Activated CD8-positive, alpha-beta memory T cell treated with anti-CD3 and anti-CD28 coated beads for 1 hour (primary cell): ENCODE results near the gene SMAD3.
"Not testable (repeated sequence)": the region's sequence is repeated elsewhere in the genome, so short reads cannot be mapped to it uniquely, and the experiment has no call there.

Source experiments
- DNase-seq, 2 donors: peaks; one replicate each; pipeline ENCODE4 v3.0.0-alpha.2; 2020; ENCODE audit warnings: low read depth in 1 of 2; ENCODE audit errors: extremely low read depth in 1 of 2

Gene SMAD3

DNA sequence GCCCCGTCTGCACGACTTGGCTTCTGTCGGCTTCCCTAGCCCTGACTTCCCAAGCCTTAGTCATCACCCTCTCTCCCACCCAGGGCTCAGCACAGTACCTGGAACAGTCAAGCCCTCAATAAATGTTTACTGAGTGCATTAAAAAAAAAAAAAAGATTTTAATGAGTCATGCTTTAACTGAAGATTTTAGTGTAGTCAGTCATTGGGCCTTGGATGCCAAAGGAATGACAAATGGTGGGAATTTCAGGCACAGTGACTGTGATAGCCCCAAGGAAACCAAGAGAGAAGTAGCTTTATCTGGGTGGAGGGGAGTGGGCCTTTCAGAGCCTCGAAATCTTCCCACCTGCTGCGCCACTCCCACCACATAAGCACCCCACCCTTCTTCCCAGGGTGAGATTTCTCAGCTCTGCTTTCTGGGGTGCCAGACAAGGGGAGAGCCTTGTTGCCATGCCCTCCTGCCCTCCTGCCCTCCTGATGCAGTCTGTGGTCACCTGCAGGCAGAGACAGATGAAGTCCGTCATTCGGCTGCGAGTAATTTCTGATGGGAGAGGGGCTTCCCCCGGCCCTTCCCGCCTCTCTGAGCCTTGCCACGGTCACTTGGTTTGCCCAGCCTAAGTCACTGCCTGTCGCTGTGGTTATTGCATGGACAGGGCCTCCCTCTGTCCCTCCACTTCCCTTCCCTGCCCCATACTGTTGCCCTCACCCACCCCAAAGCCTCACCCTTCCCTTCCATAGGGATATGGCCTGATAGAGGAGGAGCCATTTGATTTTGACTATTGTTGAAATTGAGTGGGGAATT is 41.8 kb downstream of the SMAD3 start:
- DNase-seq, result no peak

DNA sequence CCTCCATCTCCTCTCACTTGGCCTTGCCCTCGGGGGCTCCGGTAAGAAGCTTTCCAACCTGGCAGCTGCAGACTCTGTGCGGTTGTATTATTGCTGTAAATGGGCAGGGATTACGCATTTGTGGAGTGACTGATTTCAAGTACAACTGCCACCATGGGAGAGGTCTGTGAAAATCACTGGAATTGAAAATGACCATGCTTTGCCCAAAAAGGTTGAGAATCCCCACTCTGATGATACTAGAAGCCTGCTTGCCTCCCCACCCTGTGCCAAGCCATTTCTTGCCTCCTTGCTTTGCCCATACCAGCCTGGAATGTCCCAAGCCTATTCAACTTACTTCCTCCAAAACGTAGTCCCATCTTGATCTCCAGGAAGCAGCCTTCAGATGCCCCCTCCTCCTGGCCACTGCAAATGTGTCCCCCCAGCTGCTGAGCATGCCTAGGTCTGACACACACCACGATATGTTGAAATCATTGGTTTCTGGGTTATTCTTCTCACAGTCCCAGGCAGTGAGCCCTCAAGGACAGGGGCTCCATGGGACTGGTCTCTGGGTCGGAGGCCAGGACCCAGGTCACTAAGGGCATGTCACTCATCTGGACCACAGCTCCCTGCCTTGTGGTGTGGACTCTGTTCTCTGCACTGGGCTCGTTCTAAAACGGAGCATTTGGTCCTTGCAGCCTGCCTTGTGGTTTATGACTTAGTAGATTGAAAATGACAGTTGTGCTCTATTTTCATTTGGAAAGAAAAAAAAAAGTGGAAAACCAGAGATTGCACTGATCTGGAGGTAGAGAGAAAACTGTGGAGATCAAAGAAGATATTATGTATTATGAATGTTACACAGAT is 42.9 kb downstream of the SMAD3 start:
- DNase-seq, result no peak

- DNase-seq, result no peak
Measured at GRCh38 chr15:67109141-67110034, 44.0 kb downstream of the SMAD3 start.

DNA sequence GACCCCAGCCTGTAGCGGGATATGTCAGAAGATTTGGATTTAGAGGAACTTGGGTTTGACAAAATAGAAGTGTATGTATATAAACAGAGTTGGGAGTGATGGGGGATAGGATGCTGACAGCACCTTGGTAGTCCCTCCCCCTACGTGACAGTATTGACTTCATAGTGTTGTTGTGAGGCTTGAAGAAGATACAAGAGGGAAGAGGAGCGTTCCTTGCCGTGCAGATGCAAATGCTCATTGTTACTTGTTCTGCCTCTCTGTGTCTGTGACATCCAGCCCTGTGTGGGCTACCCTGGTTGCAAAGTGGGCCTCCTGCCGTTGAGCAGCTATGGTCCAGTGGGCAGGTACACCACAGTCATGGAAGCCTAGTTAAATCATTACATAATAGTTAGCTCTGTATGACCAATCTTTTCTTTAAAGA is 45.0 kb downstream of the SMAD3 start:
- no peak for DNase-seq

- DNase-seq, result no peak
Measured at GRCh38 chr15:67110958-67111864, 45.8 kb downstream of the SMAD3 start.

- no peak for DNase-seq
Measured at GRCh38 chr15:67114046-67114445, 48.6 kb downstream of the SMAD3 start.

- DNase-seq, result no peak
Measured at GRCh38 chr15:67114846-67115585, 49.6 kb downstream of the SMAD3 start.

GRCh38 chr15:67115586-67115969 is 50.2 kb downstream of the SMAD3 start:
- no peak for DNase-seq

DNA sequence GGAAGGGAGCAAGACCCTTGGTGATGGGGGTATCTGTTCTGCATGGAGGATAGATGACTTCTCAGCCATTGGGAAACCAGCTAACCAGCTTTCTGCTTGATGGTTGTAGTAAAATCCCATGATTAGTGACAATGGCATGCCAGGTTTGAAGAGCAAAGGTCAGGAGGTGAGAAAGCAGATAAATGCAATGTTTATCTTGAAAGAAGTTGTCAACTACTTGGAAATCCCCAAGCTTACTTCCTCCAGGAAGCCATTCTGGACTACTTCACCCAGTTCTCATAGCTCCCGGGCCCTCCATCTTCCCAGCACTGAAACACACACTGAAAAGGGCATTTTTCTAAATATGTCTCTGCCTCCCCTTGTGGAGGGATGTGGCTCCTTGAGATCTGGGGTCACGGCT is 51.3 kb downstream of the SMAD3 start:
- DNase-seq, result no peak

DNA sequence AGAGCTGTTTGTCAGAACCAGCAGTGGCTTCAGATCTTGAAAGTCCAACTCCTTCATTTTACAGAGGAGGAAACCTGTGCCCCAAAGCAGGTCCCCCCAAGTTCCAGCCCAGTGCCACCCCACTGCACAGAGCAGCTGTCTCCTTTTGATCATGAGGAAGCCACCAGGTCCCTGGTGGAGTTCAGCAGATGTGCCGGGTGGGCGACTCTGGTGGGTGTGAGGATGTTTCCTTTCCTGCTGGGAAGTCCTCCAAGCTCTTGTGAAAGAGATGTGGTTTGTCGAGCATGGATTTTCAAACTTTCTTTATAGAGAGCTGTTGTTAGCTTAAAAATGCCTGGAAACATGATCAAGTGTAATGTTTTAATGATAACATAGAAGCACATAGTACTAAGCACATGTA is 52.0 kb downstream of the SMAD3 start:
- DNase-seq, result no peak

DNA sequence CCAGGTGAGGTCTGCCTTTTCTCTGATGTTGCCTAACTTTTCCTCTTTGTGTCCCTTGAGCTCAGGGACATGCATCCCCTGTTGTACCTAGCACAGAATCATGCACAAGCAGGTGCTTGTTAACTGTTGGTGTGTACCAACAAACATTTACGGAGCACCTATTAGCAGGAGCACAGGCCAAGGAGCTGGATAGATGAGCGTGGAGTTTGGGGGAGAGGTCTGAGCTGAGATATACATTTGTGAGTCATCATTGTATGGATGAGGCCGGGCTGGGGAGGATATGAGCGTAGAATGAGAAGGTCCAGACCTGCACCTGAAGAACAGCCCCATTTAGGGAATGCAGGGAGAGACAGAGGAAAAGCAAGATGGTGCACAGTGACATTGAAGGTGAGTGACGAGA is 53.4 kb downstream of the SMAD3 start:
- DNase-seq, result no peak

GRCh38 chr15:67119238-67119846 is 53.9 kb downstream of the SMAD3 start:
- DNase-seq, result no peak

DNA sequence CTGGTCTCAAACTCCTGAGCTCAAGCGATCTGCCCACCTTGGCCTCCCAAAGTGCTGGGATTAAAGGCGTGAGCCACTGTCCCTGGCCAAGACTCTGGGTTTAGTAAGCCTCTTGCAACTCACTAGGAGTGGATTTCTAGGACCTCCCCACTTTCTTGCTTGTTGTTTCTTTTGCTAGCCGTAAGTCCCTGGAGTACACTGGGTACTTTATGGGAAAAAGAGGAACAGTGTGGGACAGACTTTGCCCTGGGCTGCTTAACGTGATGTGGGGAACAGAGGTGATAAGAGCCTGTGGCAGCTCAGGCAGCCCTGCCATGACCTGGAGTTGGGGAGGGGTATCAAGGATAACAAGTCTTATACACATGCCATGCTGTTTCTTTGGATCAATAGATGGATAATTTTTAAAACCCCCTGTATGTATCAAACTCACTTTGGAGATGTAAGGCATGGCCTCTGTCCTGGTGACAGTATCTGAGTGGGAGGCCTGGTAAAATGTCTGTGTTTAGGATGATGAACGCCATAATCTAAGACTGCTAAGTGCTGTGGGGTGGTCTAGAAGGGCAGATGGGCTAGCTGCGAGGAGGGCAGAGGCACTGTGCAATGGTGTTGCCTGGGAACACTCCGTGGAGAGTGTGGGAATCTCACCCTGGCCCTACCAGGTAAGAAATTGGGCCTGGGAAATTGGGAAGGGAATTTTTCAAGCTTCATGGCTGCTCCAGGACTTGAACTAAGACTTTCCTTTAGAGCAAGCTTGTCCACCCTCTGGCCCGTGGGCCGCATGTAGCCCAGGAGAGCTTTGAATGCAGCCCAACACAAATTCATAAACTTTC is 54.8 kb downstream of the SMAD3 start:
- no peak for DNase-seq

- DNase-seq, result peak; percentile 71 to 77
Measured at GRCh38 chr15:67120839-67121643, 55.6 kb downstream of the SMAD3 start.

DNA sequence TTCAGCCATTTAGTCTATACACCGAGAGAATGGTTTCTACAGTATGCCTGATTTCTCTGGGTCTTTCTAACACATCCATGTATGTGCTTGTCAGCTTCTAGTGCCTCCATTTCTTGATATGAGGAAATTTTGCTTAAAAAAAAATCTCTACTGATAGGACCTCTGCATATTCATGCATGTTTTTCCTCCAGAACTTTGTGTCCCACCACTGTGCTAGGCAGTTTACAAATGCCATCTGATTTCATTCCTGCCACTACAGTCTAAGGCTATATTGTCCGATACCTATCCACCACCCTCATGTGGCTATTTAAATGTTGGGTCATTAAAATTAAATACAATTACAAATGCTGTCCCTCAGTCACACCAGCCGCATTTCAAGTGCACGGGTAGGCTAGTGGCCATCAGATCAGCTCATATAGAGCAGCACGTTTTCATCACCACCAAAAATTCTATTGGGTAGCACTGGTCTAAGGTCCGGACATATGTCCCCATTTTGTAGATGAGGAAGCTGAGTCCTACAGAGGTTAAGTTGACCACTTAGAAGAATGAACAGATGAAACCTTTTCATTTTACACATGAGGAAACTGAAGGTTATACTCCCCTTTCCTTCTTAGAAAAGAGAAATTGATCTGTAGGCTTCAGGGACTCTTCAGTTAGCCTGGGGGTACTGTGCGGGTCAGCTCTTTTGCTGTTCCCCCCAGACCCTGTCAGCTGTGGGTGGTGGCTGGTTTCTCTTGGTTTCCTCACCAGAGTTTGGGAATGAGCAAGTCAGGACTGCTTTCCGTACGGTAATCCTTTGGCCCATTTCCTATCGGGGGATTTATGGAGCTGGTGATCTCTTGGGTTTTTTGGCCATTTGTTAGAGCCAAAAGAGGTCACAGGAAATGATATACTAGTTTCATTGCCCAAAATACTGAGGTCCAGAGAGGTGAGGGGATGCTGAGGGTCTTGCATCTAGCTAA is 56.5 kb downstream of the SMAD3 start:
- DNase-seq, result no peak

DNA sequence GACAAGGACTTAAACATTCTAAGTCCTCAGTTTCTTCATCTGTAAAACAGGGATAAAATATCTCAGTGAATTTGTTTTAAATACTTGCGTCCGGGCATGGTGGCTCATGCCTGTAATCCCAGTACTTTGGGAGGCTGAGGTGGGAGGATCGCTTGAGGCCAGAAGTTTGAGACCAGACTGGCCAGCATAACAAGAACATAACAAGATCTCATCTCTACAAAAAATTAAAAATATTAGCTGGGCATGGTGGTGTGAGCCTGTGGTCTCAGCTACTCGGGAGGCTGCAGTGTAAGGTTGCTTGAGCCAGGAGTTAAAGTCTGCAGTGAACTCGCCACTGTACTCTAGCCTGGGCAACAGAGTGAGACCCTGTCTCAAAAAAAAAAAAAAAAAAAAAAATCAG is 57.4 kb downstream of the SMAD3 start:
- not testable (repeated sequence) for DNase-seq
